ENCODE results near the gene TTLL3.

GRCh38 chr3:9883706-9884554 lies 73.9 kb downstream of the TTLL3 start:
- no peak for TF ChIP-seq CTCF (IDR thresholded peaks at IDR 0.05)
- no peak for TF ChIP-seq POLR2A (IDR thresholded peaks at IDR 0.05)
